H1 (cell line): Measurements from ENCODE around the gene DMBX1. TPM values are rescaled to one million over a fixed set of nuclear protein-coding genes. Genes with fewer than 3 reads are reported as not detected.

ENCODE experiments used
- GTF2F1 ChIP-seq: IDR thresholded peaks from 2 replicates; pipeline ENCODE4 v1.6.1; 2012; ENCODE audit warnings: low read depth, low read length, improper control_type of control experiment, borderline replicate concordance
- SRF ChIP-seq: IDR thresholded peaks from 2 replicates; pipeline ENCODE4 v1.6.1; 2011; ENCODE audit warnings: mild to moderate bottlenecking, low read depth, low read length, moderate library complexity
- TBP ChIP-seq: IDR thresholded peaks from 2 replicates; pipeline ENCODE4 v1.6.1; 2011; ENCODE audit warnings: low read depth, low read length, improper control_type of control experiment
- polyA plus RNA-seq, 7 experiments: library from polyadenylated mRNA; depleted of rRNA in 3 of 7; stranded (reverse) in 5 of 7; unstranded in 2 of 7; fragments of >200 nt in 5 of 7; fragments of 200-250 nt in 2 of 7; gene quantifications; 1 replicate in 5 of 7; 2 replicates in 1 of 7; 4 replicates in 1 of 7; pipeline versions ENCODE4 v1.2.1 to v1.2.3, GENCODE V29; 2011 to 2013; ENCODE audit warnings: missing spikeins in 2 of 7, mixed read lengths in 2 of 7
- total RNA-seq: library from RNA; stranded (reverse); fragmentation: NEBNext Ultra II Directional; extraction: Animal tissue kit (Norgen Biotek cat#: 25700); gene quantifications from 2 replicates; pipeline ENCODE4 v1.2.1, GENCODE V29; 2021

Gene DMBX1
- total and polyA plus RNA-seq, 2 of the 8 experiments (the other 6 are each of a cell fraction or from before 2014, with no cell fraction given): 0.23 to 0.30 TPM

GRCh38 chr1:46476673-46477072, 13.0 kb upstream of the DMBX1 start (continued):
- TF ChIP-seq SRF (no peak), TBP (no peak), GTF2F1 (no peak)
- TF ChIP-seq, all 59 proteins: peak for 0
